ENCODE measurements around the gene ELK4.

DNA sequence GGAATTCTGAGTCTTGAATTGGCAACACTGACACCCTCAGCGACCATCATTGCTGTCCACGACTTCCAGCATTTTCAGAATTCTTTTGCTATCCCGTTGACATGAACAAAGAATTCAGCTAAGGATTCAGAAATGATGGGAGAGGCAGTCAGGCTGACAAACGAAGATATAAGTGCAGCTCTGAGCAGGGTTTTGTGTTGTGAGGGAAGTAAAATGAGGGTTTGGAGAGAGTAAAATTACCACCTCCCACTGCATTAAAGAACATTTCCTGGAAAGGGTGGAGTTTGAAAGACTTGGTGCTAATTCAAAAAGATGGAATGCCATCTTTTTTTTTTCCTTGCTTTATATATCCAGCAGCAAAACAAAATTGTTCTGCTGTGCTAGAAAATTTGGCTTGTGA, 4.9 kb upstream of the ELK4 start:
- TF ChIP-seq, protein P1, sequence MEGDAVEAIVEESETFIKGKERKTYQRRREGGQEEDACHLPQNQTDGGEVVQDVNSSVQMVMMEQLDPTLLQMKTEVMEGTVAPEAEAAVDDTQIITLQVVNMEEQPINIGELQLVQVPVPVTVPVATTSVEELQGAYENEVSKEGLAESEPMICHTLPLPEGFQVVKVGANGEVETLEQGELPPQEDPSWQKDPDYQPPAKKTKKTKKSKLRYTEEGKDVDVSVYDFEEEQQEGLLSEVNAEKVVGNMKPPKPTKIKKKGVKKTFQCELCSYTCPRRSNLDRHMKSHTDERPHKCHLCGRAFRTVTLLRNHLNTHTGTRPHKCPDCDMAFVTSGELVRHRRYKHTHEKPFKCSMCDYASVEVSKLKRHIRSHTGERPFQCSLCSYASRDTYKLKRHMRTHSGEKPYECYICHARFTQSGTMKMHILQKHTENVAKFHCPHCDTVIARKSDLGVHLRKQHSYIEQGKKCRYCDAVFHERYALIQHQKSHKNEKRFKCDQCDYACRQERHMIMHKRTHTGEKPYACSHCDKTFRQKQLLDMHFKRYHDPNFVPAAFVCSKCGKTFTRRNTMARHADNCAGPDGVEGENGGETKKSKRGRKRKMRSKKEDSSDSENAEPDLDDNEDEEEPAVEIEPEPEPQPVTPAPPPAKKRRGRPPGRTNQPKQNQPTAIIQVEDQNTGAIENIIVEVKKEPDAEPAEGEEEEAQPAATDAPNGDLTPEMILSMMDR (conservative IDR thresholded peaks at IDR 0.05; ENCODE audit: low read length) = no peak
- TF ChIP-seq EZH2phosphoT487 (IDR thresholded peaks at IDR 0.05; ENCODE audit: borderline replicate concordance) = no peak
